ENCODE data around the gene ARID3A.

DNA sequence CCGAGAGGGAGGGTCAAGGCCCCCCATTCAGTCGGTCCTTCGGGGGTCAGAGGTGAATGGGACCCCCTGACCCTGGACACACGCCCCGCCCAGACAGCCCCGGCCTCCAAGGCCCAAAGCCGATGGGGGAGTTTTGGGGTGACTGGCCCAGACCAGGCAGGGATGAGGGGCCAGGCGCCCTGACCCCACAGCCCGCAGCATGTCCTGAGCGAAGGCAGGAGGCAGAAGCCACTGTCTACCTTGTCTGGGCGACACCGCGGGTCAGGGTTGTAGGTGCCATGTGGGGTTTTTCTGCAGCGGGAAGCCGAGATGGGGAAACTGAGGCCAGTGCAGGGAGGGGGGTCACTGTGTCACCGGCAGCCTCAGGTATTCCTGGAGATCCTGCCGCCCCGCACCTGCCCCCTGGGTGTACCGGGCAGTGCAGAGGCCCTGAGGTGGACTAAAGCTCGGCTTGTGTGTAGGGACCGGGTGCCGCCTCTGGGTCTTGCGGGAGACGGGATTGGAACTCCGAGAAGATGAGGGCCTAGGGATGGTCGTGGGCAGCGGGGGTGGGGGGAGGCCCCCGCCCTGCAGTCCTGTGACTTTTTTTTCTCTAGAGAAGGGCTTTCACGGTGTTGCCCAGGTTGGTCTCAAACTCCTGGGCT is 8.5 kb downstream of the ARID3A start:
- TF ChIP-seq, protein P1, sequence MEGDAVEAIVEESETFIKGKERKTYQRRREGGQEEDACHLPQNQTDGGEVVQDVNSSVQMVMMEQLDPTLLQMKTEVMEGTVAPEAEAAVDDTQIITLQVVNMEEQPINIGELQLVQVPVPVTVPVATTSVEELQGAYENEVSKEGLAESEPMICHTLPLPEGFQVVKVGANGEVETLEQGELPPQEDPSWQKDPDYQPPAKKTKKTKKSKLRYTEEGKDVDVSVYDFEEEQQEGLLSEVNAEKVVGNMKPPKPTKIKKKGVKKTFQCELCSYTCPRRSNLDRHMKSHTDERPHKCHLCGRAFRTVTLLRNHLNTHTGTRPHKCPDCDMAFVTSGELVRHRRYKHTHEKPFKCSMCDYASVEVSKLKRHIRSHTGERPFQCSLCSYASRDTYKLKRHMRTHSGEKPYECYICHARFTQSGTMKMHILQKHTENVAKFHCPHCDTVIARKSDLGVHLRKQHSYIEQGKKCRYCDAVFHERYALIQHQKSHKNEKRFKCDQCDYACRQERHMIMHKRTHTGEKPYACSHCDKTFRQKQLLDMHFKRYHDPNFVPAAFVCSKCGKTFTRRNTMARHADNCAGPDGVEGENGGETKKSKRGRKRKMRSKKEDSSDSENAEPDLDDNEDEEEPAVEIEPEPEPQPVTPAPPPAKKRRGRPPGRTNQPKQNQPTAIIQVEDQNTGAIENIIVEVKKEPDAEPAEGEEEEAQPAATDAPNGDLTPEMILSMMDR (IDR thresholded peaks at IDR 0.05): no peak
- no peak for TF ChIP-seq POLR2A (IDR thresholded peaks at IDR 0.05)

Measured in uterus (tissue), 2 donors.